ENCODE data around the gene CDKAL1.
"Not testable (repeated sequence)": the region's sequence is repeated elsewhere in the genome, so short reads cannot be mapped to it uniquely, and the experiment has no call there.

CDKAL1 gene

DNA sequence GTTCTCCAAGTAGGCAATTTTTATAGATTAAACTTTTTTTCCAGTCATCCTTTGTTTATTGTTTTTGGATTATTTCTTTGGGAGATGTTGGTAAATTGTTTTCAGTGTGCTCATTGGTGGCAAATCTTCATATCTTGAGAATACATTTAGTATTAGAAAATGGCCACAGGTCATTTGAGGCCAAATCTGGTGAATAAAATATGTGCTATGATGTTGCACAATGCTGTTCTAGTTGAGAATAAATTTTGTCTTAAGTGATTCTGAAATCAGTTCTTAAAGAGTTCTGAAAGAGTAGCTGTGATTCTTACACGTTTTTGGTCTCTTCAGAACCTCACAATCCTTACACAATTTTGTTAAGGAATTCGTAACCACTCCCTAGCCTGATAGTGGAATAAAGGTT is 20.1 kb downstream of the CDKAL1 start:
- DNase-seq (ENCODE audit: low spot score): no peak

DNA sequence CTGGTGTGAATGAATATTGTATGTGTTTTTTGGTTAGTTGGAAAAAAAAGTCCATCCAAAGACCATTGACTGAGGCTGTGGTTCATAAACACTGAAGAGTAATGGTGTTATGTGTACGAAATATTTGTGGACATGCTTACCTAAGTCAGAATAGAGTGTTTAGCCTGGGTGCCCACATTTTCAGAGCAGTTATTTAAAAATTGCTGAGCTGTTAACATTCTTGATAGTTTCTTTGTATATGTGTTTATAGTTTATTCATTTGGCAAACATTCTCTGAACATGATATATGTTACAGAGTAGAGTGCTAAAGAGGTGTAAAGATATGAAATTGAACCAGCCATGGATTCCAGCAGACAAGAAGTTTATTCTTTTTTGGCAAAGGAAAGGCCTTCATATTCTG is 20.6 kb downstream of the CDKAL1 start:
- no peak for DNase-seq (ENCODE audit: low spot score)

DNA sequence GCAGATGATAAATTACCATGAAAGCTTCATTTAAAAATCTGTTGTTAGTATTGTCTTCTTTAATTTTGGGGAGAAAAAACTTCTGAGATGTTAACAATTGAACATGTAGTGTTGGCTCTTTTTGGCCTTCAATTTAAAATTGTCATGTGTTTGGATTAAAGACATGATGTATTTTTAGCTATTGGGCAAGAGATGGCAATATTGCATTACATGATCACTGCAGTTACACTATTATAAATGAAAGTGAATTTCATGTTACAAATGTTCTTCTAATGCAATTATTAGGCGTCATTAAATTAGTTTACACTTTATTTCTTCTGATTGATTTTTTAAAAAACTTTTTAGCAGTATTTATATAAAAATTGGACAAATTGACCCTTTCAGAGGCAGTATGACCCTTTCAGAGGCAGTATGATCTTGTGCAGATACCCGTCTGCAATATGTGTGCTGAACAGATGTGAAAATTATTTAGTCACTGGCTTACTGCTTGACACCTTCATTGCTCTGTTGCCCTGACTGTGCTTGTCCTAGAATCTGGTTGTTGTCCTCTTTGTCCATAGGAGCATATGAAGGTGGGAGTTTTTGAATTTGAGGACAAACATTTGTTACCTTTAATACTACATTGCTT is 25.8 kb downstream of the CDKAL1 start:
- DNase-seq (ENCODE audit: low spot score): no peak

DNA sequence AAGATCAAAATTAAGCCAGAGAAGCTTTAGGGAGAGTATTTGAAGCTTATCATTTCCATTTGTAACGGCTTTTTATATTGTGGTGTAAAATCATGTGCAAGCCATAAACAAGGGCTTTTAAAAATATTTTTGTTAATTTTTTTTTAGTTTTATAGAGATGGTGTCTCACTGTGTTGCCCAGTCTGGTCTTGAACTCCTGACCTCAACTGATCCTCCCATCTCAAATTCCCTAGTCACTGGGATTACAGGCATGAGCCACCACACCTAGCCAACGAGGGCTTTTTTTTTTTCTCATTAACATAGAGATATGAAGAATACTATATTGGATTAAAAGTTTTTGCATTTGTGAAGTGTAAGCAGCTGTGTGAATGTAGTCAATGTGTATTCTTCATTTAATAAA is 29.1 kb downstream of the CDKAL1 start:
- DNase-seq (ENCODE audit: low spot score): no peak

DNA sequence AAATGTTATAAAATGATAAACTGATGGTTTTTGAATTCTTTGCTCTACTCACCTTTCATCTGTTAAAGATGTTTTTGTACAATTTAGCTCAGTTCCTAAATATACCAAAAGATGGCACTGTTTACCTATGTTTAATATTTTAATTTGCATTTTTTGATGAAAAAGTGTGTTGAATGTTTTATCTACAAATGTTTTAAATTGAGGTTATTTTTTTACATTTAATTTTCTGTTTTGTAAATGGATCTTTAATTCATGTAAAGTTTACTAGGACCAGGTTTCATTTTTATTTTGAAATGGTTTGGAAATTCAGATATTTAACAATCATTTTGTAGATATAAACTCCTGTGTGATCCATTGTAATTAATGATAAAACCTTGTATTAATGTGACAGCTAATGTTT is 30.0 kb downstream of the CDKAL1 start:
- DNase-seq (ENCODE audit: low spot score): peak; percentile 9

DNA sequence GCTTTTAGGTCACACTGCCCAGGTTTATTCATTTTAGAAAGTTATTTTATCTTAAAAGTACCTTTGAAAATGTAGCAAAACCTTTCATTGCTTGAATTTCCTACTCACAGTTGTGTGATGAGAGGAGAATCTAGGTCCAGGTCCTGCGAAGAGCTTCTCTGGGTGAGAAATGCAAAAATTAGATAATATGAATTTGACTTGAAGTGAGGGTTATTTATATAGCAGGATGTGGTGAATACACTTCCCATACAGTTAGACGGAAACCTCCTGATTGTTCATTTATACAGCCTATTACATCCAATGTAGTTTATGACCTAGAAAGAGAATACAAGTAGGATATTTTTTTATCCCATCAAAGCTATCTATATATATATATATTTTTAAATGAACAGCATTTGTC is 30.5 kb downstream of the CDKAL1 start:
- no peak for DNase-seq (ENCODE audit: low spot score)

DNA sequence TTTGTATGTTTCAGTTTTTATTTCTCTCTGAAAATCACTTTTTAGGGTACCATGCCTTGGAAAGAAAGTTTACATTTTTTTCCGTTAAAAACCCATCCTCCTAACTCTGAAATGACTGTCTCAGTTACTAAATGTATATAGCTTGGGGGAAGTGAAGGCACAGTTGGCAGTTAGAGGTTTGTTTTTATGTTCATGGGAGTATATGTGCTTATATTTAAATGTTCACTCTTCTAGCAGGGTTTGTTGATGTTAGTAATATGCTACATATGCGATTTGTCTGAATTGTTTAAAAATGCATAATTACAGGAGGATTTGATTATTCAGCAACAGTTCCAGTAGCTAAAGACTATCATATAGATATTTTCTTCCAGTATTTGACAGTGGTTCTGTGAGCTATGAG is 31.1 kb downstream of the CDKAL1 start:
- DNase-seq (ENCODE audit: low spot score): no peak

DNA sequence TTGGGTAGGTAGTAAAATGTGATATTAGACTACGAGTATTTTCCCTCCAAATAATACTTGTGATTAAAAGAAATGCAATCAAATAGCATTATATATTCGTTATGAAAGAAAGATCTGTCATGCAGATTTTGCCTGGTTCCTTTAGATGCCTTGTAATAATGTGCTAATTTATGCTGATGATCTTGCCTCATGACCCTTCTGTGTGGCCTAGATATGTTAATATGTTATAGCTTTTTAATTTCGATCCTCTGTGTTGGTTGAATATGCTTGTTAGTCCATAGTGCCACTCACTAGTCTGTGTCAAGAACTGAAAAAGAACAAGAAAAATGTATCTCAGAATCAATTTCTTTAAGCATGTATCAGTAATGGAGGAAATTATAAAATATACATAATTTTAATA is 31.9 kb downstream of the CDKAL1 start:
- DNase-seq (ENCODE audit: low spot score): no peak

DNA sequence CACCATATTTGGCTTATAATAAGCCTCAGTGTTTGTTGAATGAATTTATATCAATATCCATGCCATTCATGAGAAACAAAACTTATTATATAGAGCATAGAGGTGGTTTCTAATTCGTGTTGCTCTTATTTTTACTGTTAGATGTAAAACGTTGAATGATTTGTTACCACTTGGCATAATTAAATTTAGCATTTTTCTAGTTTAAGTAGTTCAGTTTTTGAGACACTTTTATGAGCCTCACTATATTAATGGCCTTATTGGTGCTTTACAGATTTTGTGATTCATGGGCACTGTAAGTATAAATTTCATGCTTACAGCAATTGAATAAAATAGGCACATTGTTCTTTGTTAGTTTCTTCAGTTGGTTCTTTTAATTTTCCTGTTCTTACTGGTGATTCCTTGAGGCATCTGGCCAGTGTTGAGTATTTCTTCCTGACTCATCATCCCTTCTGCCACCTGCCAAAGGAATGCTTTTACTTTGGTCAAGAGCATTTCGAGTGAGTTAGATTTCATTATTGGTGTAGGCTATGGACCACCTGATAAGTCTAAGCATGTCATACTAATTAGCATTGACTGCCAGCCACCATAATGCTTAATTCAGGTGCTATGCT is 34.8 kb downstream of the CDKAL1 start:
- no peak for DNase-seq (ENCODE audit: low spot score)

DNA sequence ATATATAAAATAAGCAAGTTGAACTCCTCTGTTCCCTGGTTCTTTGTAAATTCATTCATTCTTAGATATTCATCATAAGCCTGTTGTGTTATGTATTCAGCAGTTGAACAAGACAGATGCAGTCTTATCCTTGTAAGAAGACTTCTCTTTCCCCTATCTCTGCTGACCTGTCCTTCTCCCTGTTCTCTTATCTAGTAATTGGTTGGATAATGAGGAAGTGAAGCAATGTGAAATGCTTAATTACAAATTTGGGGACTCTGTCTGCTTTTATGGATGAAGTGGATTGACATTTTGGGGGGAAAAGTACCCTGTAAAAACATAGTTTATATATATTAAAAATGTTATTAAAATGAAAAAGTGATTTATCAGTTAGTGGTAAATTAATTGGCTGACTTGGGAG is 37.0 kb downstream of the CDKAL1 start:
- no peak for DNase-seq (ENCODE audit: low spot score)

DNA sequence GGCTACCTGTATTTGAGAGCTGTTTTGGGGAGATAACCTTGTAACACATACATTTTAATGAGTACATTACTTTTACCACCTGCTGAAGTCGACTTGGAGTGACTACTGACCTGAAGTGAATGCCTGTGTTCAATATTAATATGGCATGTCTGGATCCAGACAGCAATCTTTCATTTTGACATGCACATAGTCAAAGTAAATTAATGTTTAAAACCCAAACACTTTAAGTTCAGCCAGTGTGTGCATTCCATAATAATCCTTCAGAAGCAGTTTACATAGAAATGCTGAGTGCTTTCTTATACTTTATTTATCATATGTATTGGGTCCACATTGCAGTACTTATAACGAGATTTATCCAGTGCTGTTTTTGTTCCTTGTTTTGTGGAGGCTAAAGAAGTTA is 38.0 kb downstream of the CDKAL1 start:
- DNase-seq (ENCODE audit: low spot score): no peak

DNA sequence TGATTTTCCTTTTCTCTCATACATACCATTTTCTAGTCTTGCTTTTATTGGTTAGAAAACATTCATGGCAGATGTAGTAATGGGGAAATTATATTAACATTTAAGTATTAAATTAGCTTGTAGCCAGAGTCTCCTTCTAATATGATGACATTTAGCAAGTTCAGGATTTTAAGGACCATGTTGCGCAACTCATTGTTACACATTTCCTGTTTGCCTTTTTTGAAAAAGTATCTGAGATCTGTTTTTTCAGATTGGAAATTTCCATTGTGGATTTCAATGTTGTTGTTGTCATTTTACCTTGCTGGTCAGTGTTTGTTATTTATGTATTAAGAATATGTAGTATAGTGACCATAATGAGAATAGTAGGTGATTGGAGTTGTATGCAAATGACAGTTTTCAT is 38.7 kb downstream of the CDKAL1 start:
- DNase-seq (ENCODE audit: low spot score): no peak

DNA sequence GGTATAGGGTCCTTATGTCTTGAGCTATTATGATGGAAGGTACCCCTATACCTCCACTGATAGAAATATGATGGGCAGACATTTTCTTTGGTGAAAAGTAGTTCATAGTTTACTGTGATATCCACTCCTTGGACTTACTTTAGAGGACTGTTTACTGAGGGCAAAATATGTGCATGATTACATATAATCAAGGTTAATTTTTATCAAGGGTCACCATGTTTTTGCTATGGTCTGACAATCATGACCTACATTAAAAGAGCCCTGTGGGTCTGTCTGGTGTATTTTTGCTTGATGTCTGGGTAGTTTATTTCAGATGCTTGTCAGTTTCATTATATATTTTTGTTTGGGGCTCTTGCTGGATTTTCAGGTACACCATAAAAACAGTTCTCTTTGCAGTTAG is 40.1 kb downstream of the CDKAL1 start:
- no peak for DNase-seq (ENCODE audit: low spot score)

DNA sequence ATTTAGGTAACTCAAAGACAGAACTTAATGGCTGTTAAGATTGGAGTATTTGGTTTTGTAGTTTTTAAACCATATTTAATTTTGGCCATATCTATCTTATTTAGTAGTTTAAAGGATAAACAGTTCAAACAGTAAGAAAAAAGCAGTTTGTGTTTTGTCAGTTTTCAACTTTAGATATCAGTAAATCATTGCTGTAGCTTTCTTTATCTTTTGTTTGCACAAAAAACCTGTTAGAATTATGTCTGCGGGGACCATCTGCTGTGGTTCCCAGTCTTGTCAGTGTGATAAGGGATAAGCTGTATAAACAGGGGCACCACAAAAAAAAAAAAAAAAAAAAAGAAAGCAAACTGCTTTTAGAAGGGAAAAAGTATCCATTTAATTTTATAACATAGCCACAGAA is 40.9 kb downstream of the CDKAL1 start:
- no peak for DNase-seq (ENCODE audit: low spot score)

DNA sequence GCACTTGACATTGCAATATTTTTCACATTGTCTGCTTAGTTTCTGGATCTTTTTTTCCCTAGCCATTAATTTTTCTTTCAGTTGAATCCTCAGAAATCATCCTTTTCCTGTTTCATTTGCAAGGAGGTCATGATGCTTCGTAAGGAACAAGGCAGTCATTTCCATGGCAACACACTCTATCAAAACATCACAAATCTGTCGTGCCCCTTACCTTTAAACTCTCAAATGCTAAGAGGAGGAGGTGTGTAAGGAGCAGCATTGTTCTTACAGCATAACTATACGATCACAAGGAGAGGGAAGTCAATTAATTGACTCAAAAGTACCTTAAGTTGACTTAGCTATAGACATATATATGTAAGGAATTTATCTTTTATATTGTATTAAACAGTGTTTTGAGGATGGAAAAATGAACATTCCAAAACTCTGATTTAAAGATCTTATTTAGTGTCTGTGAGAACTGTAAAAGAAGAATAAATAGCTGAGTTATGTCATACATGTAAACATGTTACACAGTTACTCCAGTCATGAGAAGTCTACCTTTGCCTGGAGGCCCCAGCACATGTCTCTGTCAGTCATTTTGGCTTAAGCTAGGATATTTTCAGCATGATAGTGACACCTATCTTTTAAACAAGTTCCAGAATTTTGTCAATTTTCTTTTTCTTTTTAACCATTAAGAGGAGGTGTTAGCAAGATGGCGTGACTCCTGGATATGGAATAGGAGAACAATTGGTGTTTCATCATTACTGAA is 41.6 kb downstream of the CDKAL1 start:
- DNase-seq (ENCODE audit: low spot score): no peak

DNA sequence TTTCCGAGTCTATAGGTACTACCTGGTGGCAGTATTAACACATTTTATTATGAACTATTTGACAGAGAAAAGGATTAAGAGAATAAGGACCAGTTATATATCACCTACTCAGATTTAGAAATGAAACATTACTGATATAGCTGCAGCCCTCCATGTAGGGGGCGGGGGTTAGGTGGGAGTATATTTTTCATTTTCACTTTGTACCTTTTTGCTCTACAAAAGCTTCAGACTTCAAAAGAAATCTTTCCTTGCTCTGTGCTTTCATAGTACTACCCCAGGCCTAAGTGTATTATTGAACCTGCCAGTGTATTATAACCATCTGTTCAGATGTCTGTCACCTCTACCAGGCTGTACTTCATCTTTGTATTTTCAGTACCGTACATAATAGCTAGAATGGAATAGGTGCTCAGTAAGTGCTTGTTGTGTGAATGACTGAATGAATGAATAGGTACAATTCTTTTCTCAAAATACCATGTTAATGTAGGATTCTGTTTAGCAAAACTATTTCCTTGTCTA is 43.0 kb downstream of the CDKAL1 start:
- DNase-seq (ENCODE audit: low spot score): no peak

DNA sequence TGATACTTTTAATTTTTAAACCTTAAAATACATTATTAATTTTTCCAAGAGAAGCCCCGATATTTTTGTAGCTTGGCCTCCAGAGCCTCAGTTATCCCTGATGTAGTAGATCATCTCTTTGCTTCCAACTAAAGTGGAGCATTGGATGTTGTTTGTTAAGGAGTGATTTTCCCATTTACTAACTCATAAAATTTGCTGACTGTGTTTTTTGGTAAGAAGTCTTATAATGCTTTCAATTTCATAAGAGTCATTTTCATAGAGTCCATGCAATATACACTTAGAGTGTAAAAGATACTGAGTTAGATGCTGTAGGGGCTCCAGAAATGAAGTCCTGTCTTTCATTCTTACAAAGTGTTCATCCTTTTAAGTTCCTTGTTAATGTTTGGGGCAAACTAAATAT is 46.8 kb downstream of the CDKAL1 start:
- DNase-seq (ENCODE audit: low spot score): no peak

DNA sequence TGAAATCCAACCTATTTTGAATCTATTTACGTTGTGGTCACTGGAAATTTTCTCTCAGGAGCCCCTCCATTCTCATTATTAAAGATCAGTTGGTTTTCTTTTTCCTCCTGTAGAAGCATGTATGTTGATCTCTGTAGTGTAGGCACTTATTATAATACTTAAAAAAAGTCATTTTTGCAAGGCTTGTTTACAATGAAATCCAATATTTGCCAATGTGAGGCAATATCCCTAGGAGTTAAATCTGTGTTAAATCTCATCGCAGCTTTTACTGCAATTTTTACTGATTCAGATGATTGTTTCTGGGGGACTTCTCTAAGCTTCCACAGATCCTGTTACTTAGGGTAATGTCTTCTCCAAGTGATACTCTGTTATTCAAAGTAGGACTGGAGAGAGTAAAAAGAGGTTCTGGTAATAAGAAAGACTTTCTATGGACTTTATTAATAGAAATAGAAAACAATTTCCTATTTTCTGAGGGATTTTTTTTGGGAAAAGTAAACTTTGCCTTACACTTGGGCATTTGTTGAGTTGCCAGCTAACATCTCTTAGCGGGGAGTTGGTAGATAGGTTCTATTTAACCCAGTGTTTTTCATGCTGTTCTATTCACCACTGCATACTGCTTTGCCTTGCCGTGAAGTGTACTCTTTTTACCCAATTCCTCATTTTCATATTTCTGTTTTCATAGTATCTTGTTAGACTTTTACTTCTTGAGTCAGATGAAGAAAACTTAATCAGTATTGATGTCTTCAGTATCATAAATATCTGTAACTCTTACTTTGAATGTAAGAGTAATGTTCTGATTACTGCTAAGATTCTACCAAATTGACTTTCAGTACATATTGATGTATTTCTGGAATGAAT is 48.6 kb downstream of the CDKAL1 start:
- no peak for DNase-seq (ENCODE audit: low spot score)

DNA sequence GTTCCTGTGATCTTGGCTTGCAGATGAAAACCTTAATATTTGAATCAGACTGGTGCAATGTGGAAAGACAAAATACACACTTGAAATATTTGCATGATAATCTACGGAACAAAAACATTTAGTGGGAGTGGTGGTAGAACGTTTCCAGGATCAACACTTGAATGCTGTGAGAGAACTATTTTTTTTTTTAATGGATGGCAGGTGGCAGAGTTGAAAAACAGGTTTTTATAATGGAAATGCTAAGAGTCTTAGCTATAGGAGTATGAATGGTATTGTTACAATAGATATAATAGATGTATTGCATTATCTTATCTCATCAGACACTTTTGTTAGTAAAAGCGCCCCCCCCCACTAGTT is 49.2 kb downstream of the CDKAL1 start:
- no peak for DNase-seq (ENCODE audit: low spot score)

DNA sequence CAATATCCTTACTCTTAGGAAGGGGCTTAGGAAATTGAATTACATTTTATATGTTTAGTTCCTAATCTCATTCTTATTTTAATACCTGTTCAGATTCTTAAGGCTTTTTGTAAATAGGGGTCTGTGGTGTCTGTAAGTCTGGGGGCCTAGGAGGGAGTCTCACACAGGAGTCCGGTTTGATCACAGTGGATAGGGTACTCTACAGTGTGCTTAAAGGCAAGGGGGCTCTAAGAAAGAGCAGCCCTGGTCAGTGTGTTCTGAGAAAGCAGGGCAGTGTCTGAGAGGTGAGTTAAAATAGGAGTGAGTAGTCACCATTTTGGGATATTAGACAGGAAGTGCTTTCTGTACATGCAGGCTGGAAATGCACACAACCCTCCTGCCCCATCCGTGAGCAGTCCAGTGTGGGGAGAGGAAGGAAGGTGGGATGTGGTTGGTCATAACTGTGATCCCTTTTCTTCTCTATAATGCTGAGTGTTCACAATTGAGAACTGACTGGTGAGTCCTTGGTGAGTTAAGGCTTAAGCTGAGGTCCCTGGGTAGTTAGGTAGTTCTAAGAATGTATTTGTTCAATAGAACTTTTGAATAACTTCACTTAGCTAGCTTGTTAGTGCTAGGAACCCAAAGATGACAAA is 50.0 kb downstream of the CDKAL1 start:
- DNase-seq (ENCODE audit: low spot score): no peak

DNA sequence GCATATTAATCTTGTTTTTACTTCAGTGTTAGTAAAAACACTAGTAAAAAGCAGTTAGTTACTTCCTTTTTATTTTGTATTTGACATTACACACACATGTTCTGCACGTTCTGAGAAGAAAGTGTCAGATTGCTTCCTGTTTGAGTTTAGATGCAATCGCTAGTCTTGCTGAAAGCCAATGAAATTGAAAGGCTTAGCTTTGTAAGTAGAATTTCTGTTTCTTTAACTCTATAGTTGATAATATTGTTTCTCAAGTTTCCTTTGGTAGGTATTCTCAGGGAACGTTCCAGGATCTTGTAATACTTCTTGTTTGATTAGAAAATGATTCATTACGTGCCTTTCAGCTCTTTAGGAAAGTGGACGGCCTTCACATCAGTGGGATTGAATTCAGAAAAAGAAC is 55.0 kb downstream of the CDKAL1 start:
- no peak for DNase-seq (ENCODE audit: low spot score)

DNA sequence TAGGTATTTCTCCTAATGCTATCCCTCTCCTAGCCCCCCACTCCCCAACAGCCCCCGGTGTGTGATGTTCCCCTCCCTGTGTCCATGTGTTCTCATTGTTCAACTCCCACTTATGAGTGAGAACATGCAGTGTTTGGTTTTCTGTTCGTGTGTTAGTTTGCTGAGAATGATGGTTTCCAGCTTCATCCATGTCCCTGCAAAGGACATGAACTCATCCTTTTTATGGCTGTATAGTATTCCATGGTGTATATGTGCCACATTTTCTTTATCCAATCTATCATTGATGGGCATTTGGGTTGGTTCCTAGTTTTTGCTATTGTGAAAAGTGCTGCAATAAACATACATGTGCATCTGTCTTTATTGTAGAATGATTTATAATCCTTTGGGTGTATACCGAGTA is 56.2 kb downstream of the CDKAL1 start:
- not testable (repeated sequence) for DNase-seq (ENCODE audit: low spot score)
